Smooth muscle cell (in vitro differentiated cells): ENCODE measurements around the gene NPIPB2. TPM values are rescaled to one million over a fixed set of nuclear protein-coding genes. Genes with fewer than 3 reads are reported as not detected.
"Not testable (repeated sequence)": the region's sequence is repeated elsewhere in the genome, so short reads cannot be mapped to it uniquely, and the experiment has no call there.

ENCODE experiments used
- DNase-seq: peaks from one replicate; lab custom pipeline; 2025; ENCODE audit not compliant: unreplicated experiment; lab: John Stamatoyannopoulos, UW
- H2AFZ ChIP-seq: fragments of 200-600 bp; sonication (generic); 2 replicates; pipeline ENCODE4 v1.6.0; 2016; ENCODE audit warnings: antibody characterized with exemption, low read depth, mild to moderate bottlenecking
- H3F3A ChIP-seq: fragments of 200-600 bp; sonication (generic); 2 replicates; pipeline ENCODE4 v1.6.0; 2017; ENCODE audit warnings: antibody characterized with exemption, low read depth
- H3K27ac ChIP-seq: fragments of 200-600 bp; sonication (generic); 2 replicates; pipeline ENCODE4 v1.5.1; 2016; ENCODE audit warnings: low read depth, mild to moderate bottlenecking
- H3K27me3 ChIP-seq: fragments of 200-600 bp; sonication (generic); 2 replicates; pipeline ENCODE4 v1.6.1; 2016; ENCODE audit warnings: low read depth, mild to moderate bottlenecking
- H3K36me3 ChIP-seq: fragments of 200-600 bp; sonication (generic); 2 replicates; pipeline ENCODE4 v1.5.1; 2016; ENCODE audit warnings: low read depth
- H3K4me1 ChIP-seq: fragments of 200-600 bp; sonication (generic); 2 replicates; pipeline ENCODE4 v1.5.1; 2016; ENCODE audit warnings: low read depth
- H3K4me2 ChIP-seq: fragments of 200-600 bp; sonication (generic); 2 replicates; pipeline ENCODE4 v1.6.0; 2016; ENCODE audit warnings: mild to moderate bottlenecking
- H3K4me3 ChIP-seq: fragments of 200-600 bp; sonication (generic); 2 replicates; pipeline ENCODE4 v1.5.1; 2016; ENCODE audit warnings: mild to moderate bottlenecking
- H3K79me2 ChIP-seq: fragments of 200-600 bp; sonication (generic); 2 replicates; pipeline ENCODE4 v1.6.0; 2016; ENCODE audit warnings: low read depth, mild to moderate bottlenecking
- H3K9ac ChIP-seq: fragments of 200-600 bp; sonication (generic); 2 replicates; pipeline ENCODE4 v1.6.0; 2016; ENCODE audit warnings: low read depth
- H3K9me3 ChIP-seq: fragments of 200-600 bp; sonication (generic); replicated peaks from 2 replicates; pipeline ENCODE4 v1.5.1; 2016; ENCODE audit warnings: low read depth
- H4K20me1 ChIP-seq: fragments of 200-600 bp; sonication (generic); 2 replicates; pipeline ENCODE4 v1.6.0; 2016; ENCODE audit warnings: low read depth
- WGBS: methylation state at CpG from one replicate; pipeline ENCODE4 v1.1.7; 2016; ENCODE audit warnings: low lambda C conversion rate; 5-methylcytosine and 5-hydroxymethylcytosine counted together
- polyA plus RNA-seq: library from polyadenylated mRNA; unstranded; fragments of >200 nt; fragmentation: Nextera tagmentation; extraction: Ambion mirVana; gene quantifications from 2 replicates; pipeline ENCODE4 v1.2.1, GENCODE V29; 2016
- total RNA-seq: library from RNA; depleted of rRNA; stranded (reverse); fragments of >200 nt; gene quantifications from 2 replicates; pipeline ENCODE4 v1.2.3, GENCODE V29; 2014
- TF ChIP-seq, protein P1 (sequence below): fragments of 200-600 bp; sonication (generic); IDR thresholded peaks from 2 replicates; pipeline ENCODE4 v1.5.1; 2017; ENCODE audit warnings: borderline replicate concordance, mild to moderate bottlenecking, antibody characterized with exemption; ENCODE audit not compliant: insufficient read depth, poor library complexity, severe bottlenecking

Gene NPIPB2
- total and polyA plus RNA-seq, 2 experiments from 2014 or later = 3.8 to 10.6 TPM

DNA sequence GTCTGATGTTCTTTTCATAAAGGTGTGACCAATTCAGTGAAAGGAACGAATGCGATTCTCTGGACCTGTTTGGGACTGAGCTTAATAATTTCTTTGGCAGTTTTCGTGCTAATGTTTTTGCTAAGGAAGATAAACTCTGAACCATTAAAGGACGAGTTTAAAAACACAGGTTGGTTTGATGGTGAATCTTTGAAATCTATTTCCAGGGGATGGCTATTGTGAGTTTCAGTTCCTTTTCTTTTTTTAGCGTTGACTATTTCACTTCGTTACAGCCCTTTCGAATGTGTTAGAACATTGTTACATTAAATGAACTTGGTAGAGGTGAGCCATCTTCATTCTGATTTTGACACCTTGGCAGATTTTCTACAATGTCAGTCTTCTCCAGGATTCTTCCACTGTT lies 24.3 kb upstream of the NPIPB2 start:
- TF ChIP-seq, protein P1, sequence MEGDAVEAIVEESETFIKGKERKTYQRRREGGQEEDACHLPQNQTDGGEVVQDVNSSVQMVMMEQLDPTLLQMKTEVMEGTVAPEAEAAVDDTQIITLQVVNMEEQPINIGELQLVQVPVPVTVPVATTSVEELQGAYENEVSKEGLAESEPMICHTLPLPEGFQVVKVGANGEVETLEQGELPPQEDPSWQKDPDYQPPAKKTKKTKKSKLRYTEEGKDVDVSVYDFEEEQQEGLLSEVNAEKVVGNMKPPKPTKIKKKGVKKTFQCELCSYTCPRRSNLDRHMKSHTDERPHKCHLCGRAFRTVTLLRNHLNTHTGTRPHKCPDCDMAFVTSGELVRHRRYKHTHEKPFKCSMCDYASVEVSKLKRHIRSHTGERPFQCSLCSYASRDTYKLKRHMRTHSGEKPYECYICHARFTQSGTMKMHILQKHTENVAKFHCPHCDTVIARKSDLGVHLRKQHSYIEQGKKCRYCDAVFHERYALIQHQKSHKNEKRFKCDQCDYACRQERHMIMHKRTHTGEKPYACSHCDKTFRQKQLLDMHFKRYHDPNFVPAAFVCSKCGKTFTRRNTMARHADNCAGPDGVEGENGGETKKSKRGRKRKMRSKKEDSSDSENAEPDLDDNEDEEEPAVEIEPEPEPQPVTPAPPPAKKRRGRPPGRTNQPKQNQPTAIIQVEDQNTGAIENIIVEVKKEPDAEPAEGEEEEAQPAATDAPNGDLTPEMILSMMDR = no peak
- no peak for DNase-seq
- Histone ChIP-seq H3K4me2 (no peak overlapping the region), H3K4me1 (no peaks in the 10 kb centered on the region), H4K20me1 (no peaks in the 10 kb centered on the region), H2AFZ (no peak overlapping the region), H3K9ac (no peak overlapping the region), H3K27ac (no peak overlapping the region), H3K79me2 (no peaks in the 10 kb centered on the region), H3K36me3 (no peaks in the 10 kb centered on the region), H3F3A (no peaks in the 10 kb centered on the region), H3K27me3 (no peaks in the 10 kb centered on the region), H3K9me3 (no peaks in the 10 kb centered on the region), H3K4me3 (no peak overlapping the region)
- 95% methylated on average over 7 of the region's 7 CpGs for WGBS

DNA sequence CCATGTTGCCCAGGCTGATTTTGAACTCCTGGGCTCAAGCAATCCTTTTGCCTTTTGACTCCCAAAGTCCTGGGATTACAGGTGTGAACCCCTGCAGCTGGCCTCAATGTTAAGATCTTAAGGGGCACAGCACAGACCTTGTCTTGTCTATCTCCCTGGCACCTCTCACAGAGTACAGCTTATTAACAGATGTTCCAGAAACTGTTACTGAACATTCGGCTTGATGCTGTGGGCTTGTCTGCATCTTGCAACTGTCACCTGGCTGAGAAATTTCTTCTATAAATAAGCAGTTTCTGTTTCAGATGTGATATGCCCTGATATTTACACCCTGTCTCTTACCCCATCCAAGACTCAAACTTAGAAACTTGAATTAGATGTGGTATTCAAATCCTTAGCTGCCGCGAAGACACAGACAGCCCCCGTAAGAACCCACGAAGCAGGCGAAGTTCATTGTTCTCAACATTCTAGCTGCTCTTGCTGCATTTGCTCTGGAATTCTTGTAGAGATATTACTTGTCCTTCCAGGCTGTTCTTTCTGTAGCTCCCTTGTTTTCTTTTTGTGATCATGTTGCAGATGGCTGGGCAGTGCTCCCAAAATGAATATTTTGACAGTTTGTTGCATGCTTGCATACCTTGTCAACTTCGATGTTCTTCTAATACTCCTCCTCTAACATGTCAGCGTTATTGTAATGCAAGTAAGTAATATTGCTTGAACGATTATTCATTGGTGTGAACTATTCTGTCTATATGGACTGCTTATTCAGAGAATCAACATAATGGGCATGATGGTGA lies 23.1 kb upstream of the NPIPB2 start, which contains the start of gene TNFRSF17:
TSS of gene TNFRSF17 (plus strand) at position 450 of the 791 bp plus-strand sequence. CDS start at position 565, 115 bp downstream.
- Histone ChIP-seq H3K79me2 (no peaks in the 10 kb centered on the region), H3K27ac (no peak within 1 kb of the TSS), H3K4me2 (no peak within 1 kb of the TSS), H2AFZ (no peak within 1 kb of the TSS), H4K20me1 (no peaks in the 10 kb centered on the region), H3K4me3 (no peak within 1 kb of the TSS), H3K36me3 (no peaks in the 10 kb centered on the region), H3K4me1 (no peaks in the 10 kb centered on the region), H3K9ac (no peak within 1 kb of the TSS), H3K9me3 (no peaks in the 10 kb centered on the region), H3K27me3 (no peaks in the 10 kb centered on the region), H3F3A (no peaks in the 10 kb centered on the region)
- no peak for DNase-seq
- WGBS = 91% methylated on average over 9 of the region's 9 CpGs
- TF ChIP-seq, protein P1 = no peak

DNA sequence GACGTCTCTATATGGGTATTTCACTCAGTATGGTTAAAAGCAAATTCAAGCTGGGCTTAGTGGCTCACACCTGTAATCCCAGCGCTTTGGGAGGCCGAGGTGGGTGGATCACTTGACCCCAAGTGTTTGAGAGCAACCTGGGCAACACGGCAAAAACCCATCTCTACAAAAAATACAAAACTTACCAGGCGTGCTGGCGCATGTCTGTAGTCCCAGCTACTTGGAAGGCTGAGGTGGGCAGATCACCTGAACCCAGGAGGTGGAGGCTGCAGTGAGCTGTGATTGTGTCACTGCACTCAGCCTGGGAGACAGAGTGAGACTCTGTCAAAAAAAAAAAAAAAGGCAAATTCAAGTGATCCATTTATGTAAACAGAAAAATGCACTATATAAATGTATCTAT lies 21.9 kb upstream of the NPIPB2 start:
- H3K27me3 ChIP-seq = no peaks in the 10 kb centered on the region
- H3K4me1 ChIP-seq = no peaks in the 10 kb centered on the region
- no peaks in the 10 kb centered on the region for H3K36me3 ChIP-seq
- no peak overlapping the region for H2AFZ ChIP-seq
- no peak overlapping the region for H3K4me2 ChIP-seq
- H3K9me3 ChIP-seq = no peaks in the 10 kb centered on the region
- TF ChIP-seq, protein P1 = no peak
- no peaks in the 10 kb centered on the region for H3F3A ChIP-seq
- no peak overlapping the region for H3K9ac ChIP-seq
- DNase-seq = no peak
- no peaks in the 10 kb centered on the region for H3K79me2 ChIP-seq
- no peak overlapping the region for H3K4me3 ChIP-seq
- 88% methylated on average over 6 of the region's 6 CpGs for WGBS
- H4K20me1 ChIP-seq = no peaks in the 10 kb centered on the region
- H3K27ac ChIP-seq = no peak overlapping the region

DNA sequence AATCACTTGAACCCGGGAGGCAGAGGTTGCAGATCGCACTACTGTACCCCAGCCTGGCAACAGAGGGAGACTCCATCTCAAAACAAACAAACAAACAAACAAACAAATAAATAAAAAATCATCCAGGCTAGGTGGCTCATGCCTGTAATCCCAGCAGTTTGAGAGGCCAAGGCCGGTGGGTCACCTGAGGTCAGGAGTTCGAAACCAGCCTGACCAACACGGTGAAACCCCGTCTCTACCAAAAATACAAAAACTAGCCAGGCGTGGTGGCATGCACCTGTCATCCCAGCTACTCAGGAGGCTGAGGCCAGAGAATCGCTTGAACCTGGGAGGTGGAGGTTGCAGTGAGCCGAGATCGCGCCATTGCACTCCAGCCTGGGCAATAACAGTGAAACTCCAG lies 21.1 kb upstream of the NPIPB2 start:
- H4K20me1 ChIP-seq, H3K79me2 ChIP-seq, H3K9ac ChIP-seq, H3F3A ChIP-seq, H3K36me3 ChIP-seq, H3K9me3 ChIP-seq, H3K27me3 ChIP-seq, H3K4me1 ChIP-seq, H3K4me2 ChIP-seq, DNase-seq, H3K4me3 ChIP-seq, H3K27ac ChIP-seq, H2AFZ ChIP-seq: not testable (repeated sequence)
- WGBS = 94% methylated on average over 11 of the region's 11 CpGs

DNA sequence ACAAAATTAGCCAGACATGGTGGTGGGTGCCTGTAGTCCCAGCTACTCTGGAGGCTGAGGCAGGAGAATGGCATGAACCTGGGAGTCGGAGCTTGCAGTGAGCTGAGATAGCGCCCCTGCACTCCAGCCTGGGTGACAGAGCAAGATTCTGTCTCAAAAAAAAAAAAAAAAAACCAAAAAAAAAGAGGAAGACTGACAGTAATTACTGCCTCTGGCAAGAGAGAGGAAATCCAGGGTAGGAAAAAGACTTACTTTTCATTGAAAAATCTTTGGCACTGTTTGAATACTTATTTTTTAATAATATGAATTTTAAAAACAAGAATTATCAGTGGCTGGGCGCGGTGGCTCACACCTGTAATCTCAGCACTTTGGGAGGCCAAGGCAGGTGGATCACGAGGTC lies 20.6 kb upstream of the NPIPB2 start:
- H3K36me3 ChIP-seq, H3K4me2 ChIP-seq, H3K4me1 ChIP-seq, H4K20me1 ChIP-seq, H3K79me2 ChIP-seq, H3K27ac ChIP-seq, H3K9me3 ChIP-seq, H2AFZ ChIP-seq, H3K4me3 ChIP-seq, H3K27me3 ChIP-seq, H3K9ac ChIP-seq, DNase-seq, H3F3A ChIP-seq: not testable (repeated sequence)
- 91% methylated on average over 5 of the region's 5 CpGs for WGBS
